Prostate gland (tissue), 2 donors: Measurements from ENCODE around the gene EHBP1. TPM values are rescaled to one million over a fixed set of nuclear protein-coding genes. Genes with fewer than 3 reads are reported as not detected.

Experiments used
- DNase-seq: peaks from one replicate; pipeline ENCODE4 v3.0.0-alpha.2; 2019; ENCODE audit warnings: low spot score
- H3K27ac ChIP-seq, 2 donors: fragments of 200-600 bp; sonication (generic); 2 replicates each; pipeline ENCODE4 v1.5.1; 2017 to 2019
- H3K27me3 ChIP-seq: fragments of 200-600 bp; sonication (generic); replicated peaks from 2 replicates; pipeline ENCODE4 v1.5.1; 2019; ENCODE audit not compliant: insufficient read depth
- H3K36me3 ChIP-seq, 2 donors: fragments of 200-600 bp; sonication (generic); 1 replicate in 1 of 2; 2 replicates in 1 of 2; pipeline versions ENCODE4 v1.5.1 to v1.8.1; 2017 to 2019
- H3K4me1 ChIP-seq: fragments of 200-600 bp; sonication (generic); replicated peaks from 2 replicates; pipeline ENCODE4 v1.5.1; 2019
- H3K4me3 ChIP-seq, 2 donors: fragments of 200-600 bp; sonication (generic); 2 replicates each; pipeline ENCODE4 v1.5.1; 2017 to 2019
- H3K9me3 ChIP-seq: fragments of 200-600 bp; sonication (generic); 2 replicates; pipeline ENCODE4 v1.5.1; 2017
- POLR2A ChIP-seq: fragments of 450-650 bp; IDR thresholded peaks from one replicate; pipeline ENCODE4 v1.6.1; 2016; ENCODE audit warnings: antibody characterized with exemption, mild to moderate bottlenecking
- POLR2AphosphoS5 ChIP-seq: sonication (generic); formaldehyde crosslinking; IDR thresholded peaks from one replicate; pipeline ENCODE4 v1.6.1; 2017; ENCODE audit warnings: antibody characterized with exemption
- WGBS: methylation state at CpG from one replicate; pipeline ENCODE4 v1.1.5; 2018; 5-methylcytosine and 5-hydroxymethylcytosine counted together
- intact Hi-C: fragments of 100-400 bp; cut with DNase I; formaldehyde crosslinking; loops from one replicate; pipeline ENCODE4 v1.14.2; 2022
- total RNA-seq, 2 donors: library from RNA; depleted of rRNA; stranded (reverse); fragments of >200 nt; gene quantifications; one replicate each; pipeline ENCODE4 v1.1.0, GENCODE V29; 2016
- TF ChIP-seq, protein P1 (sequence below), 4 experiments: fragments of 200-600 bp in 2 of 4; fragments of 450-650 bp in 2 of 4; sonication (generic) in 2 of 4; IDR thresholded peaks; 1 replicate in 3 of 4; 2 replicates in 1 of 4; pipeline ENCODE4 v1.5.1; 2016 to 2019; ENCODE audit warnings: antibody characterized with exemption in 4 of 4, mild to moderate bottlenecking in 2 of 4, moderate library complexity in 2 of 4

EHBP1 gene
- total RNA-seq, 2 donors from 2014 or later = 26.5 to 30.3 TPM

- H3K36me3 ChIP-seq = no peaks in the 10 kb centered on the region
- TF ChIP-seq POLR2A = no peak
- TF ChIP-seq, protein P1, sequence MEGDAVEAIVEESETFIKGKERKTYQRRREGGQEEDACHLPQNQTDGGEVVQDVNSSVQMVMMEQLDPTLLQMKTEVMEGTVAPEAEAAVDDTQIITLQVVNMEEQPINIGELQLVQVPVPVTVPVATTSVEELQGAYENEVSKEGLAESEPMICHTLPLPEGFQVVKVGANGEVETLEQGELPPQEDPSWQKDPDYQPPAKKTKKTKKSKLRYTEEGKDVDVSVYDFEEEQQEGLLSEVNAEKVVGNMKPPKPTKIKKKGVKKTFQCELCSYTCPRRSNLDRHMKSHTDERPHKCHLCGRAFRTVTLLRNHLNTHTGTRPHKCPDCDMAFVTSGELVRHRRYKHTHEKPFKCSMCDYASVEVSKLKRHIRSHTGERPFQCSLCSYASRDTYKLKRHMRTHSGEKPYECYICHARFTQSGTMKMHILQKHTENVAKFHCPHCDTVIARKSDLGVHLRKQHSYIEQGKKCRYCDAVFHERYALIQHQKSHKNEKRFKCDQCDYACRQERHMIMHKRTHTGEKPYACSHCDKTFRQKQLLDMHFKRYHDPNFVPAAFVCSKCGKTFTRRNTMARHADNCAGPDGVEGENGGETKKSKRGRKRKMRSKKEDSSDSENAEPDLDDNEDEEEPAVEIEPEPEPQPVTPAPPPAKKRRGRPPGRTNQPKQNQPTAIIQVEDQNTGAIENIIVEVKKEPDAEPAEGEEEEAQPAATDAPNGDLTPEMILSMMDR (IDR thresholded peaks at IDR 0.05) = no peak
- TF ChIP-seq POLR2AphosphoS5 = no peak
- no peak overlapping the region for H3K27ac ChIP-seq
- no peaks in the 10 kb centered on the region for H3K27me3 ChIP-seq
- H3K9me3 ChIP-seq = no peaks in the 10 kb centered on the region
- no peaks in the 10 kb centered on the region for H3K4me1 ChIP-seq
- intact Hi-C loops = no loop called here
- no peak overlapping the region for H3K4me3 ChIP-seq
- no peak for DNase-seq
Measured at GRCh38 chr2:62845256-62845655, 139.7 kb downstream of the EHBP1 start.

DNA sequence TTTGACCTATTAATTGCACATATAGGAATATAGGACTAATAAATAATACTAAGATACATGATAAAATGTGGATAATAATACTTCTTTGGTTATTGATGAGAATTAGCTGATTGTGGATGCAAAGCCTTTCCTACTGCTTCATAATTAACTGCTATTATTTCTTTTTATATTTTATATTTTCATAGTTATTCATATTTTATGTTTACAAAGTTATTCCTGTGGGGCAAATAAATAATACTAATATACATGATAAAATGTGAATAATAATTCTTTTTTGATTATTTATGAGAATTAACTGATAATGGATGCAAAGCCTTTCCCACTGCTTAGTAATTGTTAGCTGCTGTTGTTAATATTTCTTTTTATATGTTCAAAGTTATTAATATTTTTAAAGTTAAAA lies 146.7 kb downstream of the EHBP1 start:
- H3K27me3 ChIP-seq = no peaks in the 10 kb centered on the region
- no peaks in the 10 kb centered on the region for H3K4me1 ChIP-seq
- TF ChIP-seq, protein P1 (IDR thresholded peaks at IDR 0.05) = no peak
- TF ChIP-seq POLR2A (no peak), POLR2AphosphoS5 (no peak)
- DNase-seq = no peak
- no peak overlapping the region for H3K27ac ChIP-seq
- no peaks in the 10 kb centered on the region for H3K36me3 ChIP-seq
- H3K4me3 ChIP-seq = no peak overlapping the region
- H3K9me3 ChIP-seq = no peaks in the 10 kb centered on the region
- intact Hi-C loops = no loop called here

DNA sequence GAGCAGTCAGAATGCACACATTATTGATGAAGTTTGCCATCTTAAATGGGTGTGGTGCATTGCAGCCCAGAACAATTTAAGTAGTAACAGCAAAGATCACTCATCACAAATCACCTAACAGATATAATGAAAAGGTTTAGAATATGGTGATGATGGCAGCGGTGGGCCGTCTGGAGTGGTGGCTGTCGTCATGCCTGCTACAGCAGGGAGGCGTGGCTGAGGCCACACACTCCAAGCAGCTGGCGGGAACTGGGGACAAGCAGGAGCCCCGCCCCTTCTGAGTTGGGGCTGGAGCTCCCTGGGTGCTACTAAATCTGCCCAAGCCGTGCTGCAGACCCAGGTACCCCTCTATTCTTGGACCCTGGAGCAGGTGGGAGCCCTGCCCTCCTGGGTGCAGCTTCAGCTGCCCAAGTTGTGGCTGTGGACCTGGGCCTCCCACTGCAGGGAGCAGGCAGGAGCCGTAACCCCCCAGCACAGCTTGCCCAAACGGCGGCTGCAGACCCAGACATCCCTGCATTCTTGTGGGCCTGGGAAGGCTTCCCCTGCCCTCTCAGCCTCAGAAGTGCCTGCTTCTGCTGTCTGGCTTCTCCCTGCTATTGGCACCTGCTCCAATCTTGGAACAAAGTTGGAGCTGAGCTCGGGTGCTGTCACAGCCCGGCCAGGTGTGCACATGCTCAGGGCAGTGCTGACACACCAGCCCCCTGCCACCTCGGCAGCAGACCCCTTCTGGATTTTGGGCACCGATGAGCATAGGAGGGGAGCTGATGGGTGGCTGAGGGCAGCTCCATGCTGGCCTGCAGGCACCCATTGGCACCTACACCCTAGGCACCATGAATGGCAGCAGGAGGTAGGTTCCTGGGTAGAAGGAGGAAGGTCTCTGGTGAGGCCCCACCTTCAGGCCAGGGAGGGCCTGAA lies 149.3 kb downstream of the EHBP1 start:
- DNase-seq = no peak
- no peaks in the 10 kb centered on the region for H3K4me1 ChIP-seq
- TF ChIP-seq, protein P1 (IDR thresholded peaks at IDR 0.05) = no peak
- TF ChIP-seq POLR2AphosphoS5 (no peak), POLR2A (no peak)
- H3K36me3 ChIP-seq = no peaks in the 10 kb centered on the region
- H3K4me3 ChIP-seq = no peak overlapping the region
- intact Hi-C loops = no loop called here
- H3K27me3 ChIP-seq = no peaks in the 10 kb centered on the region
- no peak overlapping the region for H3K27ac ChIP-seq
- H3K9me3 ChIP-seq = no peaks in the 10 kb centered on the region
- WGBS = 96% methylated on average over 14 of the region's 14 CpGs

DNA sequence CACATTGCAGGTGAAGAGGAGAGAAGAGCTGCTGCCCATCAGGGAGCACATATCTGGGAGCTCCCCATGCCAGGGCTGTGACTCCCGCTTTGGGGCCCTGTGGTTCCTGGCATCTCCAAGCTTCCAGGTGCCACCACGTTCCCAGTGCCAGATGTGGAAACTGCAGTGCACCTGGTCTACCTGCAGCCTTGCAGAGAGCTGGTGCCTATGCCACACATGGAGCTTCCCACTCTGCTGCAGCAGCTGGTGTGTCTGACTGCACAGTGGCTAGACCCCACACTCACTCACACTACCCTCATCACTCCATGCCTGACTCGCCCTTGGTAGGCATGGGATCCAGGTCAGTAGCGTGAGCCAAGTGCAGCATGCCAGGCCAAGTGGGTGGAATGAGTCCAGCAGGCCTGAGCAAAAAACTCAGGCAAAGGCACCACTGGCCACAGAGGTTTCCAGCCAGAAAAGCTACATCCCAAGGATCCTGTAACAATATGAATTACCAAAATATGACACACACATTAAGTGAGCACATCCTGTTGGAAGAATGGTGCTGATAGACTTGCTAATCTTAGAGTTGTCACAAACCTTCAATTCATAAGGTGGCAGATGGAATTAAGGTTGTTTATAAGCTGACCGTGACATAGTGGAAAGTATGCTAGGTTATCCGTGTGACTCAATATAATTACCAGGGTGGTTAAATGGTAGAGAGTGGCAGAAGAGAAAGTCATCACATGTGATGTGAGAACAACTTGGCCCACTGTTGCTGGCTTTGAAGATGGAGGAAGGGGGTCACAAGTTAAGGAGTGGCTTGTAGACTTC lies 150.9 kb downstream of the EHBP1 start:
- DNase-seq = no peak
- Histone ChIP-seq H3K27ac (no peak overlapping the region), H3K4me3 (no peak overlapping the region), H3K4me1 (no peaks in the 10 kb centered on the region), H3K27me3 (no peaks in the 10 kb centered on the region), H3K9me3 (no peaks in the 10 kb centered on the region), H3K36me3 (no peaks in the 10 kb centered on the region)
- WGBS = 96% methylated on average over 6 of the region's 6 CpGs
- TF ChIP-seq, protein P1 (IDR thresholded peaks at IDR 0.05) = no peak
- no peak for TF ChIP-seq POLR2AphosphoS5
- TF ChIP-seq POLR2A = no peak
- intact Hi-C loops = no loop called here
